GM12878 (cell line): ENCODE data around the gene ESRRB.

Experiments
- CTCF ChIP-seq, 3 experiments: IDR thresholded peaks in 2 of 3; conservative IDR thresholded peaks in 1 of 3; 2 replicates each; pipeline ENCODE4 v1.5.1; 2011; ENCODE audit warnings: low read depth in 3 of 3, low read length in 3 of 3, mild to moderate bottlenecking in 3 of 3, control low read depth in 2 of 3, moderate library complexity in 2 of 3, inconsistent platforms in 1 of 3, mixed read lengths in 1 of 3; ENCODE audit not compliant: control insufficient read depth in 2 of 3, insufficient read depth in 1 of 3; ENCODE audit errors: extremely low read depth in 1 of 3
- EZH2 ChIP-seq: IDR thresholded peaks from 2 replicates; pipeline ENCODE4 v1.6.1; 2012; ENCODE audit warnings: low read depth, mild to moderate bottlenecking, control low read depth, inconsistent platforms, low read length, borderline replicate concordance; ENCODE audit not compliant: control insufficient read depth
- HSF1 ChIP-seq: fragments of 150-350 bp; IDR thresholded peaks from 2 replicates; pipeline ENCODE4 v1.6.1; 2014; ENCODE audit warnings: mild to moderate bottlenecking, low read depth, low read length
- JUNB ChIP-seq: IDR thresholded peaks from 2 replicates; pipeline ENCODE4 v1.6.1; 2016; ENCODE audit warnings: antibody characterized with exemption, mild to moderate bottlenecking
- MAX ChIP-seq: IDR thresholded peaks from 2 replicates; pipeline ENCODE4 v1.6.1; 2012; ENCODE audit warnings: low read depth, low read length, improper control_type of control experiment
- MYC ChIP-seq: IDR thresholded peaks from 2 replicates; pipeline ENCODE4 v1.6.1; 2011; ENCODE audit warnings: mild to moderate bottlenecking, low read length, moderate library complexity, inconsistent platforms; ENCODE audit not compliant: insufficient read depth, insufficient replicate concordance, insufficient read length, severe bottlenecking
- POLR2A ChIP-seq: IDR thresholded peaks from 2 replicates; pipeline ENCODE4 v1.6.1; 2011; ENCODE audit warnings: low read depth, mild to moderate bottlenecking, low read length
- POLR2AphosphoS5 ChIP-seq: IDR thresholded peaks from 2 replicates; pipeline ENCODE4 v1.6.1; 2011; ENCODE audit warnings: mild to moderate bottlenecking, low read length, inconsistent platforms
- RAD51 ChIP-seq: fragments of 450-650 bp; IDR thresholded peaks from 2 replicates; pipeline ENCODE4 v1.6.1; 2016; ENCODE audit warnings: moderate library complexity, mild to moderate bottlenecking, inconsistent platforms
- TAF1 ChIP-seq: IDR thresholded peaks from 2 replicates; pipeline ENCODE4 v1.6.1; 2011; ENCODE audit warnings: mild to moderate bottlenecking, low read depth, low read length, borderline replicate concordance
- ZSCAN29 ChIP-seq: fragments of 450-650 bp; IDR thresholded peaks from 2 replicates; pipeline ENCODE4 v1.6.1; 2017; ENCODE audit warnings: mild to moderate bottlenecking, moderate library complexity

GRCh38 chr14:76377735-76378074 is 1.8 kb downstream of the ESRRB start:
- TF ChIP-seq POLR2A (no peak), MYC (no peak), JUNB (no peak), RAD51 (no peak), POLR2AphosphoS5 (no peak), TAF1 (no peak), ZSCAN29 (no peak), CTCF (IDR thresholded peaks at IDR 0.05 in 2 of 3, conservative IDR thresholded peaks at IDR 0.05 in 1 of 3; ENCODE audit: control insufficient read depth in 2 of 3, extremely low read depth in 1 of 3, insufficient read depth in 1 of 3, low read depth in 3 of 3, low read length in 3 of 3) (no peak), HSF1 (no peak), MAX (no peak), EZH2 (no peak)
